ENCODE data around the gene LIF.
"Not testable (repeated sequence)": the region's sequence is repeated elsewhere in the genome, so short reads cannot be mapped to it uniquely, and the experiment has no call there.

LIF gene

DNA sequence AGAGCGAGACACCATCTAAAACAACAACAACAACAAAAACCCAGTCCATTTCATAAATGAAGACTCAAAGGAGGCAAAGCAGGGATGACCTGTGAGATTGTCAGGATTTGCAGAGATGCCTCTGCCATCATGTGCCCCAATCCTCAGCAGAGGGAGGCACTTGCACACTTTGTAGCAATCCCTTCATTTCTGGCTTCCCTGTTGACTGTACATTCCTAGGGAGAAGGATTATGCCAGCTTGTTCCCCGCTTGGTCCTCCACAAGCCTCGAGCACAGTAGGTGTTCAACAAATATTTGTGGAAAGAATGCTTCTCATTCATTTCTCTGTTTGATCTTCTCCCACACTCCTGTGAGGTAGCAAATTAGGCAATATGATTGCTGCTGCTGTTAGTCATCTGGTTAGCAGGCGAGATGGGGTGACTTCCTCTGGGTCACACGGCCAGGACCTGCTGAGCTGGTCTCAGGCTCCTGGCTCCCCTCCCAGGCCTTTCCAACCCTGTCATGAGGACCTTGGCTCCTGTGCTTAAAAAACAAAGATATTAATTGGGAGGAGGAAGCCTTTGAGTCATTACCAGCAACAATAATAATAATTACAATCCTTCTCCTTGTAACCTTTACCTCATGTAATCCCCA is 34.1 kb downstream of the LIF start:
- in situ Hi-C loops (cut with HindIII; ENCODE audit: low sequenced_read_pairs), result no loop called here

- in situ Hi-C loops (cut with HindIII; ENCODE audit: low sequenced_read_pairs), result no loop called here
Observed at GRCh38 chr22:30211124-30211820, 35.3 kb downstream of the LIF start.

DNA sequence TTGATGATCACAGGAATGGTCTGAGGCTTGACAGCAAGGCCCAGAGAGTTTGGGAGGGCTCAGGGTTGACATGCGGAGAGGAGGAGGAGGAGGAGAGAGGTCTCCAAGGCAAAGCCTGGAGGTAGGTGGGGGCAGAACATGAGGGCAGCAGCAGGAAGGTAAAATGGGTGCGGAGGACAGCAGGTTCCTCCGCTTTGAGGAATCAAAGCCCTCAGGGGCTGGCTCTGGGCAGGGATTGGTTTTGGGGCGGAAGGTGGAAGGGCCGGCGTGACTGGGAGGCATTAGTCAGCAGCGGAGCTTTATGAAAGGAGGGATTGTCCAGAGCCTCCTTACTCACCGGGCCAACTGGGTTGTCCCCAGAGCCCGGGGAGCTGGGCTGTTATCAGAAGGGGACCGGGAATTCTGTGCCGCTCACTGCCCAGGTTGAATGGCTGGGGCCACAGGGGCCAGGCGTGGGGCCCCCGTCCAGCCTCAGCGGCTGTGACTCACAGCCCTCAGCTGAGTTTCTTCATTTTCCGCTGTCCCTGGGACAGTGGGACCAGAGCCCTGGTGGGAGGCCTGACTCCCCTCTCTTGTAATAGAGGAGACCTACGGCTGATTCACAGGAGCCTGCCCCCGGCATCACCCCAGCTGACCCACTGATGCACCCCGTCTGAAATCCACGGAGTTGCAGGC is 36.2 kb downstream of the LIF start:
- in situ Hi-C loops (cut with HindIII; ENCODE audit: low sequenced_read_pairs), result no loop called here

- in situ Hi-C loops (cut with HindIII; ENCODE audit: low sequenced_read_pairs), result no loop called here
Observed at GRCh38 chr22:30209642-30210041, 36.9 kb downstream of the LIF start.

GRCh38 chr22:30208631-30209603 is 37.6 kb downstream of the LIF start:
- in situ Hi-C loops (cut with HindIII; ENCODE audit: low sequenced_read_pairs), result no loop called here

DNA sequence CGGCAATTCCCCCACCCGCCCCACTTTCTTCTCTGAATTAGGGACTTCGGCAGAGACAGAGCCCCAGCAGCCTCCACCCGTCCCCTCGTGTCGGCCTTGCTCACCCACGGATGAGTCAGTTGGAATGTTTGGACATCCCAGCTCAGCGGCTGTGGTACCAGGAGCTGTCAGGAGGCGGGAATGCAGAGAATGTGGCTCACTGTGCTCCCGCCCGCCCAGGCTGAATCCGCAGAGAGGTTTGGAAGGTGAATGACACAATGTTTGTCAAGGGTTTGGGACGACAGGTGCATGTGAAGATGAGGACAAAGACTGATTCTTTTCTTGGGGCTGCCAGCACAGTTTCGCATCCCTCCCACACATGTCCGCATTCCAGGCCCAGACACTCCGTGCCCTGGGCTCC is 39.6 kb downstream of the LIF start:
- in situ Hi-C loops (cut with HindIII; ENCODE audit: low sequenced_read_pairs), result no loop called here

- in situ Hi-C loops (cut with HindIII; ENCODE audit: low sequenced_read_pairs), result no loop called here
Observed at GRCh38 chr22:30205281-30206115, 41.1 kb downstream of the LIF start.

- in situ Hi-C loops (cut with HindIII; ENCODE audit: low sequenced_read_pairs), result no loop called here
Observed at GRCh38 chr22:30204742-30205111, 41.8 kb downstream of the LIF start.

DNA sequence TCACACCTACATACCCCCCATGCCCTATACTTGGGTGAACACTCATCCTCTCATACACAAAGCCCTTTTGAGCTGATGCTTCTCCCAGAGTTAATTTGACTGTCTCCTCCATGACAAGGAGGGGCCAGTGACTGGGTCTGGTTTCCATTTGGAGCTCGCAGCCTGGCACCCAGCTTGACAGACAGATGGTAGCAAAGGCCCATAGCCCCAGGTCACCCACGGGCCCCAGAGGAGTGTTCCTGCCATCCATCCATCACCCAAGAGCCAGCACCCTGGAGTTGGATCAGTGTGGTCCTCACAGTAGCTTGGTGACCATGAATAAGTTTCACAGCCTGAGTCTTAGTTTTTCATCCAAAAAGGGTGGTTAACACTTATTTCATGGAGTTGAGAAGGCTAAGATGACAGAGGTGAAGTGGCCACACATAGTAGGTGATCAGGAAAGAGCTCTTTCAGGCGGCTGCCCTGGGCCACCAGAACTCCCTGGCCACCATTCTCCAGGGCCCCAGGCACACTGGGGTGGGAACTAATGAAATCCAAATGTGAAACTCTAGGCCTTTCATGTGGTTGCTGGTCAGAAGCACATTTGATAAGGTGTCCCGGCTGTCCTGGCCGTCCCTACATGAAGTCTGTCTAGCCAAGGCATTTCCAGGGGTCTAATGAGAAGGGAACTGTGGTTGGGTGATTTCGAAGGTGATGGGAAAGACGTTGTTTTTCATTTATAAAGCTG is 42.4 kb downstream of the LIF start:
- in situ Hi-C loops (cut with HindIII; ENCODE audit: low sequenced_read_pairs), result no loop called here

GRCh38 chr22:30202531-30203006 is 44.0 kb downstream of the LIF start:
- in situ Hi-C loops (cut with HindIII; ENCODE audit: low sequenced_read_pairs), result no loop called here

DNA sequence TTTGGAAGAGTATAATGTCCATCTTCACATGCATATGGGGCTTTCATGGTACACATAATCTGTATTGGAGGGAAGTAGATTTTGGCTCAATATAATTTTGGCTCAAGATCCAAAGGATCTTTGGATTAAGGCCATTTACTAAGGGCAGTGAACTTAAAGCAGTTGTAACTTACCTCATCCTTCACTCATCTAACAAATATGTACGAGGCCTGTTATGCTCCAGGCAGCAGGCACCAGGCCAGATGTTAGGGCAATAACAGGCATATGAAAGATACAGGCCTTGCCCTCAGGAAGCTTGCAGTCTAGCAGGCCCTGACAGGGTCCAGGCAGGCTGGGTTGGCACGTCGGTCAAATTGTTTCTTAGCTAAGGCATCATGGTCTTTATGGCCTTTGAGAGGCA is 44.6 kb downstream of the LIF start:
- in situ Hi-C loops (cut with HindIII; ENCODE audit: low sequenced_read_pairs), result no loop called here

DNA sequence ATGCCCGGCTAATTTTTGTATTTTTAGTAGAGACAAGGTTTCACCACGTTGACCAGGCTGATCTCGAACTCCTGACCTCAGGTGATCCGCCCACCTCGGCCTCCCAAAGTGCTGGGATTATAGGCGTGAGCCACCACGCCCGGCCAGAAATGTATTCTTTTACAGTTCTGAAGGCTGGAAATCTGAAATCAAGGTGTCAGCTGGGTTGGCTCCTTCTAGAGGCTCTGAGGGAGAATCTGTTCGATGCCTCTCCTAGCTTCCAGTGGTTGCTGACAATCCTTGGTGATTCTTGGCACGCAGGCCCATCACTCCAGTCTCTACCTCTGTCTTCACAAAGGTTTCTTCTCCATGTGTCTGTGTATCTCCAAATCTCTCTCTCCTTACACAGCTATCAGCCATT is 45.7 kb downstream of the LIF start:
- in situ Hi-C loops (cut with HindIII; ENCODE audit: low sequenced_read_pairs), result not testable (repeated sequence)

- in situ Hi-C loops (cut with HindIII; ENCODE audit: low sequenced_read_pairs), result no loop called here
Observed at GRCh38 chr22:30198921-30199320, 47.6 kb downstream of the LIF start.

DNA sequence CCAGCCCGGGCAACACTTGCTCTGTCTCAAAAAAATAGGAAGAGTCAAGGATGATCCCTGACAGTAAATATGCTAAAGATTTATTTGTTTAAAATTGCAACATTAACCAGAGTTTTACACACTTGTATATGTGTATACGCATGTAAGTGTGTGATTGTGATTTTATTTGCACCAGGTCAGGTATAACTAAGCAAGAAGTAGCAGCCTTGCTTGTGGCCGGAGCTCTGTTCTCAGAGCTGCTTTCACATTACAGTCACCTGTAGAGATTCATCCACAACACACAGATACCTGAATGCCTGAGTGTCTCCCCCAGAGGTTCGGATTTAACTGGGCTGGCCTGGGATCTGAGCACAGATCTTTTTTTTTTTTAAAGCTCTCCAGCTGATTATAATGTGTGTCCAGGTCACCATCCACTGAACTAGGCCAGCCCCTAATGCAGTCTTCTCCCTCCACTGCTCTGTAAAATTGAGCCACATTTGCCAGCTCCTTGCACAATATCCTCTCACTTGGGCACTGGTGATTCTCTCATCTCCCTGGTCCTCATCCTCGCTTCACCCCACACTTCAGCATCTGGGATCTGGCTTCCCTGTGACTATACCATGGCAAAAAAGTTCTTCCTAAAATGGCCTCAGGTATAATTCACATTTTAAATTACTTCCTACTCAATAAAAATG is 48.3 kb downstream of the LIF start:
- in situ Hi-C loops (cut with HindIII; ENCODE audit: low sequenced_read_pairs), result no loop called here

- in situ Hi-C loops (cut with HindIII; ENCODE audit: low sequenced_read_pairs), result no loop called here
Observed at GRCh38 chr22:30197389-30197788, 49.2 kb downstream of the LIF start.

DNA sequence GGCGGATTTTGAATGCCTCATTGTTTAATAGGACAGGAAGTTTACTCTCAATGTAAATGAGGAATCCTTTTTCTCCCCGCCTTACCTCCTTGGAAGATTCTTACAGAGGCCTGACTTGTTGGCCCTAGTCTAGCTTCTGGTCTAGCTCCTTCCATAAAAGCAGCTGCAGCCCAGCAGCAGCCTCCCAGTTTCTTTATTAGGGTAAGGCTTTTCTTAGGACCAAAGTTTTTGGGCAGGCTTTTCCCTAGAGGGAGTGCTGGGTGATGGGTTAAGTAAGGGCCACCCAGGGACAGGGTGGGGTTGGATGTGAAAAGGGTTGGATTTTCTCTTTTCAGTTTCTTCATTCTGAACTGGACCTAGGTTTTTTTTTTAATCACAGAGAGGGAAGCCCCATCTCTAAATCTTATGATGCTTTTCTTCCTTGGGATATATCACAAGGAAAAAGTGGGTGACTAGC is 49.7 kb downstream of the LIF start:
- in situ Hi-C loops (cut with HindIII; ENCODE audit: low sequenced_read_pairs), result no loop called here

GRCh38 chr22:30196141-30196879 is 50.2 kb downstream of the LIF start:
- in situ Hi-C loops (cut with HindIII; ENCODE audit: low sequenced_read_pairs), result no loop called here
